H9 (cell line): ENCODE data around the gene MALAT1. TPM values are rescaled to one million over a fixed set of nuclear protein-coding genes. Genes with fewer than 3 reads are reported as not detected.
"Not testable (repeated sequence)": the region's sequence is repeated elsewhere in the genome, so short reads cannot be mapped to it uniquely, and the experiment has no call there.

Experiments used
- DNase-seq: peaks from one replicate; pipeline ENCODE4 v3.0.0-alpha.2; 2017
- H2AFZ ChIP-seq: one replicate; pipeline ENCODE4 v1.6.1; 2013; ENCODE audit warnings: mild to moderate bottlenecking, low read length, control low read depth, moderate library complexity
- H2AK5ac ChIP-seq: 2 replicates; pipeline ENCODE4 v1.6.1; 2013; ENCODE audit warnings: low read length, control low read depth, mixed read lengths; ENCODE audit not compliant: insufficient read length
- H2BK120ac ChIP-seq: one replicate; pipeline ENCODE4 v1.6.1; 2013; ENCODE audit warnings: low read depth, mild to moderate bottlenecking, low read length, control low read depth, inconsistent platforms; ENCODE audit not compliant: poor library complexity, severe bottlenecking
- H2BK12ac ChIP-seq: 2 replicates; pipeline ENCODE4 v1.6.1; 2013; ENCODE audit warnings: low read length, control low read depth, mixed read lengths, low read depth; ENCODE audit not compliant: insufficient read length
- H2BK15ac ChIP-seq: 2 replicates; pipeline ENCODE4 v1.6.1; 2013; ENCODE audit warnings: low read depth, low read length, control low read depth
- H2BK20ac ChIP-seq: one replicate; pipeline ENCODE4 v1.6.1; 2013; ENCODE audit warnings: low read depth, mild to moderate bottlenecking, low read length, control low read depth, inconsistent platforms; ENCODE audit not compliant: poor library complexity, severe bottlenecking
- H2BK5ac ChIP-seq: 2 replicates; pipeline ENCODE4 v1.6.1; 2013; ENCODE audit warnings: low read length, control low read depth, mixed read lengths; ENCODE audit not compliant: insufficient read length
- H3K14ac ChIP-seq: 2 replicates; pipeline ENCODE4 v1.6.1; 2013; ENCODE audit warnings: low read length, control low read depth; ENCODE audit not compliant: insufficient read depth
- H3K18ac ChIP-seq: 2 replicates; pipeline ENCODE4 v1.6.1; 2013; ENCODE audit warnings: low read depth, mild to moderate bottlenecking, mixed read lengths, low read length, control low read depth; ENCODE audit not compliant: insufficient read length
- H3K23ac ChIP-seq: 2 replicates; pipeline ENCODE4 v1.6.1; 2013; ENCODE audit warnings: low read length, control low read depth, mixed read lengths, low read depth; ENCODE audit not compliant: insufficient read length
- H3K23me2 ChIP-seq: 2 replicates; pipeline ENCODE4 v1.6.1; 2013; ENCODE audit warnings: low read depth, mild to moderate bottlenecking, mixed read lengths, low read length, control low read depth; ENCODE audit not compliant: insufficient read length, poor library complexity, severe bottlenecking
- H3K27ac ChIP-seq: 2 replicates; pipeline ENCODE4 v1.5.1; 2013; ENCODE audit warnings: low read length, control low read depth, mixed read lengths, low read depth; ENCODE audit not compliant: insufficient read length
- H3K27me3 ChIP-seq: 2 replicates; pipeline ENCODE4 v1.6.1; 2013; ENCODE audit warnings: low read length, control low read depth, inconsistent platforms; ENCODE audit not compliant: insufficient read depth
- H3K4ac ChIP-seq: 2 replicates; pipeline ENCODE4 v1.6.1; 2013; ENCODE audit warnings: low read depth, mild to moderate bottlenecking, control low read depth, inconsistent platforms, low read length, moderate library complexity
- H3K4me1 ChIP-seq: 2 replicates; pipeline ENCODE4 v1.6.1; 2013; ENCODE audit warnings: low read length, control low read depth, inconsistent platforms; ENCODE audit not compliant: insufficient read depth
- H3K4me2 ChIP-seq: 2 replicates; pipeline ENCODE4 v1.6.1; 2013; ENCODE audit warnings: low read length, control low read depth, mixed read lengths; ENCODE audit not compliant: insufficient read length, insufficient read depth
- H3K56ac ChIP-seq: 2 replicates; pipeline ENCODE4 v1.6.1; 2013; ENCODE audit warnings: low read depth, mild to moderate bottlenecking, mixed read lengths, low read length, control low read depth; ENCODE audit not compliant: insufficient read length
- H3K79me1 ChIP-seq: 2 replicates; pipeline ENCODE4 v1.6.1; 2013; ENCODE audit warnings: low read depth, mild to moderate bottlenecking, moderate library complexity, low read length, control low read depth, inconsistent platforms; ENCODE audit not compliant: insufficient read depth, poor library complexity, severe bottlenecking
- H3K79me2 ChIP-seq: 2 replicates; pipeline ENCODE4 v1.6.1; 2013; ENCODE audit warnings: low read length, control low read depth, inconsistent platforms; ENCODE audit not compliant: insufficient read depth
- H3K9ac ChIP-seq: 2 replicates; pipeline ENCODE4 v1.6.1; 2013; ENCODE audit warnings: low read length, control low read depth, mixed read lengths; ENCODE audit not compliant: insufficient read length; ENCODE audit errors: extremely low read depth
- H3K9me3 ChIP-seq: one replicate; pipeline ENCODE4 v1.6.1; 2013; ENCODE audit warnings: low read depth, low read length, inconsistent platforms; ENCODE audit not compliant: control insufficient read depth
- H3T11ph ChIP-seq: one replicate; pipeline ENCODE4 v1.6.1; 2013; ENCODE audit warnings: mild to moderate bottlenecking, low read length, control low read depth, inconsistent platforms
- H4K20me1 ChIP-seq: one replicate; pipeline ENCODE4 v1.6.1; 2013; ENCODE audit not compliant: control insufficient read depth, insufficient read length, insufficient read depth
- H4K5ac ChIP-seq: 2 replicates; pipeline ENCODE4 v1.6.1; 2013; ENCODE audit warnings: low read depth, mild to moderate bottlenecking, mixed read lengths, low read length, control low read depth; ENCODE audit not compliant: insufficient read length
- H4K8ac ChIP-seq: replicated peaks from 2 replicates; pipeline ENCODE4 v1.6.1; 2013; ENCODE audit warnings: low read length, control low read depth, mixed read lengths, low read depth; ENCODE audit not compliant: insufficient read length
- H4K91ac ChIP-seq: 2 replicates; pipeline ENCODE4 v1.6.1; 2013; ENCODE audit warnings: low read depth, mild to moderate bottlenecking, moderate library complexity, mixed read lengths, low read length, control low read depth; ENCODE audit not compliant: insufficient read length
- H3K27ac Mint-ChIP-seq, 3 experiments: 2 replicates in 2 of 3; 3 replicates in 1 of 3; pipeline ENCODE4 v1.8.0; 2020 to 2021; ENCODE audit warnings: mixed read lengths in 3 of 3, mild to moderate bottlenecking in 1 of 3, moderate library complexity in 1 of 3
- H3K27me3 Mint-ChIP-seq: 2 replicates; pipeline ENCODE4 v1.8.0; 2021; ENCODE audit warnings: low read depth, mild to moderate bottlenecking, moderate library complexity, mixed read lengths
- H3K36me3 Mint-ChIP-seq, 3 experiments: 2 replicates in 2 of 3; 3 replicates in 1 of 3; pipeline ENCODE4 v1.8.0; 2020 to 2021; ENCODE audit warnings: low read depth in 3 of 3, mixed read lengths in 3 of 3; ENCODE audit not compliant: insufficient read depth in 1 of 3
- H3K4me1 Mint-ChIP-seq, 2 experiments: 2 replicates each; pipeline ENCODE4 v1.8.0; 2020; ENCODE audit warnings: mixed read lengths in 2 of 2
- H3K4me3 Mint-ChIP-seq, 2 experiments: 2 replicates in 1 of 2; 3 replicates in 1 of 2; pipeline ENCODE4 v1.8.0; 2020 to 2021; ENCODE audit warnings: mild to moderate bottlenecking in 2 of 2, mixed read lengths in 2 of 2, moderate library complexity in 1 of 2
- H3K9me3 Mint-ChIP-seq, 2 experiments: 2 replicates in 1 of 2; 3 replicates in 1 of 2; pipeline ENCODE4 v1.8.0; 2020; ENCODE audit warnings: mild to moderate bottlenecking in 2 of 2, mixed read lengths in 2 of 2, moderate library complexity in 1 of 2
- CTCF ChIP-seq: fragments of 200-600 bp; sonication (generic); conservative IDR thresholded peaks from 3 replicates; pipeline ENCODE4 v1.8.0; 2021; ENCODE audit warnings: antibody characterized with exemption, mild to moderate bottlenecking
- WGBS: extraction: QIAGEN DNeasy Blood & Tissue Kit; methylation state at CpG from one replicate; pipeline ENCODE4 v1.1.7; 2013; ENCODE audit warnings: missing lambda C conversion rate, low lambda C conversion rate, mixed read lengths; ENCODE audit not compliant: insufficient read length; ENCODE audit errors: extremely low coverage; 5-methylcytosine and 5-hydroxymethylcytosine counted together
- long read RNA-seq: library from polyadenylated mRNA; unstranded; transcript quantifications from one replicate; pipeline ENCODE4 v2.0.0, GENCODE V29; 2020
- total RNA-seq: library from RNA; stranded (reverse); gene quantifications from 2 replicates; pipeline ENCODE4 v1.2.1, GENCODE V29; 2021

The MALAT1 gene
- total RNA-seq, result 1,700 and 1,934 TPM in 2 replicates
- long read RNA-seq, full-length matches to known transcripts, result 363 of 363 reads
- long read RNA-seq, partial matches to known transcripts, result 0 of 363 reads
- long read RNA-seq, other reads (novel, unspliced or antisense), result 0 of 363 reads

GRCh38 chr11:65498977-65499712, at the start of gene MALAT1:
Gene MALAT1, plus strand, starts transcription at chr11:65499045.
- H3K4me1 ChIP-seq, result no peaks in the 10 kb centered on the region; the same call in 1 of the 2 replicates
- H3K79me2 ChIP-seq, result peaks cover 38% of the 10 kb centered on the region
- peak within 1 kb of the TSS; percentile 75 for H3K4ac ChIP-seq
- no peak for TF ChIP-seq CTCF
- peak within 1 kb of the TSS; percentile 100 for H3K9ac ChIP-seq
- no peaks in the 10 kb centered on the region for H3K27me3 ChIP-seq
- peaks cover 0 to 8% (median 7%) of the 10 kb centered on the region in 3 experiments; a peak in 5 of 7 replicates for H3K36me3 Mint-ChIP-seq
- no peak within 1 kb of the TSS for H3K27ac Mint-ChIP-seq
- peak within 1 kb of the TSS; percentile 96 for H3K18ac ChIP-seq
- H3K27ac ChIP-seq, result peak within 1 kb of the TSS; percentile 100
- H4K5ac ChIP-seq, result peak within 1 kb of the TSS; percentile 95
- H2AFZ ChIP-seq, result no peak within 1 kb of the TSS
- peaks cover 27% of the 10 kb centered on the region for H3K23me2 ChIP-seq
- H3K14ac ChIP-seq, result peak within 1 kb of the TSS; percentile 99; the same call in 1 of the 2 replicates
- peak within 1 kb of the TSS; percentile 72 for H3K23ac ChIP-seq
- H2BK12ac ChIP-seq, result peak within 1 kb of the TSS; percentile 53
- no peak within 1 kb of the TSS for H2BK15ac ChIP-seq
- peak; percentile 83 for DNase-seq
- H3K27me3 Mint-ChIP-seq, result no peaks in the 10 kb centered on the region
- peak within 1 kb of the TSS; percentile 11 for H2BK120ac ChIP-seq
- H4K20me1 ChIP-seq, result no peaks in the 10 kb centered on the region
- no peak within 1 kb of the TSS for H4K8ac ChIP-seq
- no peak within 1 kb of the TSS for H3K4me3 Mint-ChIP-seq
- H4K91ac ChIP-seq, result peak within 1 kb of the TSS; percentile 96
- no peaks in the 10 kb centered on the region for H3K9me3 ChIP-seq
- peaks cover 23 to 42% of the 10 kb centered on the region in 2 experiments for H3K4me1 Mint-ChIP-seq
- peak within 1 kb of the TSS; percentile 88 for H3K4me2 ChIP-seq
- 100% methylated on average over 2 of the region's 24 CpGs for WGBS
- no peaks in the 10 kb centered on the region for H3K79me1 ChIP-seq
- H3K9me3 Mint-ChIP-seq, result peaks cover 2 to 3% of the 10 kb centered on the region in 2 experiments; a peak in 3 of 5 replicates
- peak within 1 kb of the TSS; percentile 75 for H3K56ac ChIP-seq
- H3T11ph ChIP-seq, result peak within 1 kb of the TSS; percentile 76
- peak within 1 kb of the TSS; percentile 96 for H2AK5ac ChIP-seq
- H2BK5ac ChIP-seq, result peak within 1 kb of the TSS; percentile 99
- H2BK20ac ChIP-seq, result no peak within 1 kb of the TSS

GRCh38 chr11:65451301-65451700, 47.5 kb upstream of the MALAT1 start:
- Mint-ChIP-seq H3K4me1 (peaks cover 17 to 21% of the 10 kb centered on the region in 2 experiments), H3K27me3 (peaks cover 78% of the 10 kb centered on the region), H3K9me3 (peaks cover 23 to 29% of the 10 kb centered on the region in 2 experiments)
- not testable (repeated sequence) for H3K27ac Mint-ChIP-seq, H2BK5ac ChIP-seq, H3K79me2 ChIP-seq, H3K9ac ChIP-seq, H3K27ac ChIP-seq, DNase-seq, H3K4ac ChIP-seq, H3K4me3 Mint-ChIP-seq, H2AFZ ChIP-seq, H2BK120ac ChIP-seq, H3K18ac ChIP-seq, H4K8ac ChIP-seq, H2AK5ac ChIP-seq, H2BK20ac ChIP-seq, H4K20me1 ChIP-seq, H3K27me3 ChIP-seq, H4K5ac ChIP-seq, H3K4me2 ChIP-seq, H3K36me3 Mint-ChIP-seq, H3K79me1 ChIP-seq, H4K91ac ChIP-seq, H3K56ac ChIP-seq, H3T11ph ChIP-seq, H3K14ac ChIP-seq, H3K4me1 ChIP-seq, H3K9me3 ChIP-seq, H2BK15ac ChIP-seq, H3K23ac ChIP-seq, H3K23me2 ChIP-seq, H2BK12ac ChIP-seq
- WGBS, result no CpG with 5 or more reads among the region's 30 CpGs
